ENCODE measurements around the gene C3orf62. TPM values are rescaled to one million over a fixed set of nuclear protein-coding genes. Genes with fewer than 3 reads are reported as not detected.
A peak's percentile ranks its signal among the peaks of the same experiment; 100 is the strongest.

The C3orf62 gene
- total RNA-seq, 2 experiments from 2014 or later, result 6.4 to 11.7 TPM

- intact Hi-C loops (cut with micrococcal nuclease; ENCODE audit: unreplicated experiment), result no loop called here
- no peak overlapping the region for H3K4me3 ChIP-seq (ENCODE audit: low read depth, low read length, poor library complexity, severe bottlenecking)
- H3K4me1 ChIP-seq (ENCODE audit: insufficient read depth, low read length, poor library complexity, severe bottlenecking), result peaks cover 5% of the 10 kb centered on the region
- BruUV-seq (replicated peaks), result no TSS peak
- no peak for DNase-seq (ENCODE audit: low spot score)
- no peak for TF ChIP-seq EZH2phosphoT487 (IDR thresholded peaks at IDR 0.05; ENCODE audit: borderline replicate concordance, low read depth, low read length)
- no peak for TF ChIP-seq CTCF (conservative IDR thresholded peaks at IDR 0.05; ENCODE audit: low read length)
- H3K36me3 ChIP-seq (ENCODE audit: insufficient read depth, low read length), result peaks cover 78% of the 10 kb centered on the region
- no peak overlapping the region for H2AFZ ChIP-seq (ENCODE audit: low read length)
- POLR2A ChIA-PET, result no interaction called here
- H3K27ac ChIP-seq (ENCODE audit: low read depth, low read length, poor library complexity, severe bottlenecking), result no peak overlapping the region
- no peaks in the 10 kb centered on the region for H3K79me2 ChIP-seq (ENCODE audit: insufficient read depth, low read depth, low read length)
- H3K9me2 ChIP-seq (ENCODE audit: insufficient read depth, low read length), result no peaks in the 10 kb centered on the region
- H4K20me1 ChIP-seq (ENCODE audit: insufficient read depth, low read length), result no peaks in the 10 kb centered on the region
- CTCF ChIA-PET (ENCODE audit: unreplicated experiment), result no interaction called here
- no peak overlapping the region for H3K4me2 ChIP-seq (ENCODE audit: low read length)
- H3K9me3 ChIP-seq (ENCODE audit: low read length), result no peaks in the 10 kb centered on the region
These were observed 2.3 kb upstream of the C3orf62 start for GRCh38 chr3:49279376-49279775.

GRCh38 chr3:49278548-49278947, 1.5 kb upstream of the C3orf62 start:
- intact Hi-C loops (cut with micrococcal nuclease; ENCODE audit: unreplicated experiment), result no loop called here
- TF ChIP-seq CTCF (conservative IDR thresholded peaks at IDR 0.05; ENCODE audit: low read length), result no peak
- no peak for TF ChIP-seq EZH2phosphoT487 (IDR thresholded peaks at IDR 0.05; ENCODE audit: borderline replicate concordance, low read depth, low read length)
- BruUV-seq (replicated peaks), result no TSS peak
- H3K4me1 ChIP-seq (ENCODE audit: insufficient read depth, low read length, poor library complexity, severe bottlenecking), result no peaks in the 10 kb centered on the region
- no peaks in the 10 kb centered on the region for H3K9me2 ChIP-seq (ENCODE audit: insufficient read depth, low read length)
- no peaks in the 10 kb centered on the region for H4K20me1 ChIP-seq (ENCODE audit: insufficient read depth, low read length)
- H2AFZ ChIP-seq (ENCODE audit: low read length), result no peak overlapping the region
- ChIA-PET CTCF (ENCODE audit: unreplicated experiment) (no interaction called here), POLR2A (interaction anchor here (0.6 to 1.1 kb wide), 3 partner anchors 39 to 261 kb away, joined by 3 to 4 read pairs (median 3); no protein-coding TSS in a partner anchor)
- no peaks in the 10 kb centered on the region for H3K79me2 ChIP-seq (ENCODE audit: insufficient read depth, low read depth, low read length)
- H3K9me3 ChIP-seq (ENCODE audit: low read length), result no peaks in the 10 kb centered on the region
- no peak overlapping the region for H3K4me2 ChIP-seq (ENCODE audit: low read length)
- peaks cover 73% of the 10 kb centered on the region for H3K36me3 ChIP-seq (ENCODE audit: insufficient read depth, low read length)
- DNase-seq (ENCODE audit: low spot score), result no peak
- H3K27ac ChIP-seq (ENCODE audit: low read depth, low read length, poor library complexity, severe bottlenecking), result no peak overlapping the region
- no peak overlapping the region for H3K4me3 ChIP-seq (ENCODE audit: low read depth, low read length, poor library complexity, severe bottlenecking)

GRCh38 chr3:49277383-49277775, 347 bp upstream of the C3orf62 start:
- H3K4me1 ChIP-seq (ENCODE audit: insufficient read depth, low read length, poor library complexity, severe bottlenecking), result no peaks in the 10 kb centered on the region
- TF ChIP-seq EZH2phosphoT487 (IDR thresholded peaks at IDR 0.05; ENCODE audit: borderline replicate concordance, low read depth, low read length), result no peak
- TF ChIP-seq CTCF (conservative IDR thresholded peaks at IDR 0.05; ENCODE audit: low read length), result no peak
- H3K4me2 ChIP-seq (ENCODE audit: low read length), result peak overlapping the region; percentile 33; the same call in 1 of the 2 replicates
- no peak overlapping the region for H2AFZ ChIP-seq (ENCODE audit: low read length)
- ChIA-PET CTCF (ENCODE audit: unreplicated experiment) (no interaction called here), POLR2A (no interaction called here)
- H3K9me2 ChIP-seq (ENCODE audit: insufficient read depth, low read length), result no peaks in the 10 kb centered on the region
- intact Hi-C loops (cut with micrococcal nuclease; ENCODE audit: unreplicated experiment), result no loop called here
- BruUV-seq (replicated peaks), result no TSS peak
- DNase-seq (ENCODE audit: low spot score), result no peak
- H4K20me1 ChIP-seq (ENCODE audit: insufficient read depth, low read length), result no peaks in the 10 kb centered on the region
- H3K36me3 ChIP-seq (ENCODE audit: insufficient read depth, low read length), result peaks cover 67% of the 10 kb centered on the region
- no peaks in the 10 kb centered on the region for H3K79me2 ChIP-seq (ENCODE audit: insufficient read depth, low read depth, low read length)
- H3K4me3 ChIP-seq (ENCODE audit: low read depth, low read length, poor library complexity, severe bottlenecking), result no peak overlapping the region
- H3K27ac ChIP-seq (ENCODE audit: low read depth, low read length, poor library complexity, severe bottlenecking), result no peak overlapping the region
- no peaks in the 10 kb centered on the region for H3K9me3 ChIP-seq (ENCODE audit: low read length)
